HepG2 (cell line): Measurements from ENCODE around the gene DAB1. TPM values are rescaled to one million over a fixed set of nuclear protein-coding genes. Genes with fewer than 3 reads are reported as not detected.

Experiments
- ADNP ChIP-seq: sonication (generic); formaldehyde crosslinking; IDR thresholded peaks from 2 replicates; pipeline ENCODE4 v1.4.0; 2020; ENCODE audit warnings: missing genetic modification reagents
- BRF2 ChIP-seq: sonication (generic); formaldehyde crosslinking; IDR thresholded peaks from 2 replicates; pipeline ENCODE4 v1.8.1; 2022; ENCODE audit warnings: mild to moderate bottlenecking, missing genetic modification reagents
- CTCF ChIP-seq: sonication (generic); formaldehyde crosslinking; IDR thresholded peaks from 2 replicates; pipeline ENCODE4 v1.5.0; 2020; ENCODE audit warnings: mild to moderate bottlenecking, missing genetic modification reagents, moderate library complexity
- FOXJ3 ChIP-seq: sonication (generic); formaldehyde crosslinking; IDR thresholded peaks from 2 replicates; pipeline ENCODE4 v1.4.0; 2020; ENCODE audit warnings: missing genetic modification reagents, mild to moderate bottlenecking, borderline replicate concordance
- MLLT10 ChIP-seq: sonication (generic); formaldehyde crosslinking; IDR thresholded peaks from 2 replicates; pipeline ENCODE4 v1.4.0; 2020; ENCODE audit warnings: missing genetic modification reagents
- NCOR1 ChIP-seq: fragments of 200-600 bp; sonication (generic); IDR thresholded peaks from 2 replicates; pipeline ENCODE4 v1.7.0; 2017; ENCODE audit warnings: antibody characterized with exemption, low read length, borderline replicate concordance
- POLR2A ChIP-seq, 2 experiments: IDR thresholded peaks; 2 replicates each; pipeline ENCODE4 v1.6.1; 2011; ENCODE audit warnings: low read depth in 2 of 2, low read length in 2 of 2, mild to moderate bottlenecking in 1 of 2, moderate library complexity in 1 of 2; ENCODE audit not compliant: insufficient read depth in 1 of 2
- SMARCE1 ChIP-seq: fragments of 450-650 bp; IDR thresholded peaks from 2 replicates; pipeline ENCODE4 v1.6.1; 2017; ENCODE audit warnings: borderline replicate concordance
- TEAD2 ChIP-seq: sonication (generic); formaldehyde crosslinking; IDR thresholded peaks from 2 replicates; pipeline ENCODE4 v1.9.0; 2021; ENCODE audit warnings: missing genetic modification reagents
- ZBTB39 ChIP-seq: sonication (generic); formaldehyde crosslinking; IDR thresholded peaks from 2 replicates; pipeline ENCODE4 v1.5.0; 2020; ENCODE audit warnings: missing genetic modification reagents
- ZEB1 ChIP-seq: IDR thresholded peaks from 2 replicates; pipeline ENCODE4 v1.6.1; 2012; ENCODE audit warnings: mild to moderate bottlenecking, low read depth, inconsistent platforms; ENCODE audit not compliant: insufficient replicate concordance
- ZHX1 ChIP-seq: sonication (generic); formaldehyde crosslinking; IDR thresholded peaks from 2 replicates; pipeline ENCODE4 v1.8.1; 2022; ENCODE audit warnings: low read depth, mild to moderate bottlenecking, missing genetic modification reagents
- ZNF83 ChIP-seq: sonication (generic); formaldehyde crosslinking; IDR thresholded peaks from 2 replicates; pipeline ENCODE4 v1.4.0; 2020; ENCODE audit warnings: missing genetic modification reagents, mild to moderate bottlenecking, borderline replicate concordance
- ZSCAN22 ChIP-seq: sonication (generic); formaldehyde crosslinking; IDR thresholded peaks from 2 replicates; pipeline ENCODE4 v1.4.0; 2020; ENCODE audit warnings: mild to moderate bottlenecking, missing genetic modification reagents
- polyA plus RNA-seq, 8 experiments: library from polyadenylated mRNA; depleted of rRNA in 3 of 8; stranded (reverse) in 7 of 8; unstranded in 1 of 8; fragments of >200 nt; fragmentation: Illumina TruSeq in 4 of 8; extraction: Trizol in 4 of 8; gene quantifications; 2 replicates each; pipeline versions ENCODE4 v1.2.1 to v1.2.3, GENCODE V29; 2011 to 2016; ENCODE audit warnings: low read depth in 4 of 8, missing spikeins in 1 of 8, mixed read lengths in 1 of 8; ENCODE audit not compliant: insufficient read depth in 1 of 8
- total RNA-seq, 5 experiments: library from RNA; depleted of rRNA; stranded (reverse); fragments of >200 nt; fragmentation: Illumina TruSeq; extraction: Trizol; gene quantifications; 2 replicates each; pipeline ENCODE4 v1.2.3, GENCODE V29; 2016; ENCODE audit warnings: low read depth in 1 of 5
- TF ChIP-seq, protein P1 (sequence below): IDR thresholded peaks from 2 replicates; pipeline ENCODE4 v1.6.1; 2016; ENCODE audit warnings: missing compliant biosample characterization, missing genetic modification reagents, borderline replicate concordance
- TF ChIP-seq, protein P2 (sequence below): sonication (generic); formaldehyde crosslinking; conservative IDR thresholded peaks from 2 replicates; pipeline ENCODE4 v1.8.0; 2022; ENCODE audit warnings: missing genetic modification reagents

The DAB1 gene
- total and polyA plus RNA-seq, 2 of the 13 experiments (the other 11 are each of a cell fraction or from before 2014, with no cell fraction given): 0.04 to 0.13 TPM

DNA sequence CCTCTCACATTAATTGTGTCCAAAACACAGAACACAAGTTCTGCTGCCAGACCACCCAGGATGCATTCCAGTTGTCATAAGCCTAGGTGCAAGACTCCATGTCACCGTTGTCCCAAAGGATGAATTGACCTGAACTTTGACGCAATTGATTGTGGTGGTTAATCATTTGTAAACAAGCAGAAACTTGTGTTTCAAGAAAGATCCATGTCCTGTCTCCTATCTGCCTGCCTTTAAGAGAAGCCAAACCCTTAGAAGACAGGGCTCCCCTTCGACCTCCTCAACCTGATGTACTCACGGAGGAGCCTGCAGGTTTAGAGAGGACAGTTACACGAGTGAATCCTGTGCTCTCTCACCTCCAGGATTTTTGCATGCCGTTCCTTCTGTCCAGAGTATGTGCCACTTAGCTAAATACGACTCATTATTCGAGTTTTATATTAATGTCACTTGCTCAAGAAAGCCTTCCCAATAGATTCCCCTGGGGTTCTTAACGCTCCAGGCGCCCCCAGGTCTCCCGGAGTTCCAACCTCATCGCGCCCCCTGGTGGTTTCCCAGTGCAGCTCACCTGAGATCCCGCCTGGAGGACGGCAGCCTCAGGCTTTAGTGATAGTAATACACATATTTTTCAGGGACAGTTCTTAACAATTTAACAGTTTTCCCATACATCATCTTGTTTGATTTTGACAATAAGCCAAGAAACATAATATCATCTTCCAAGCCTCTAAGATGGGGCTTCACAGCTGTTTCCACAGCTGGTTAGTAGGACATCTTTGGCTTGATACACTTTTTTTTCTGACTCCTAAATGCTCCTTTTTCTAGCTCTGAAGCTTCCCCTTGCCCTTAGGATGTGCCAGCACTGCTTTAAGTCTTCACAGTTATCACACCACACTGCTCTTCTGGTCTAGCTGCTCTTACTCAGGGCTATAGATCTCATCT lies 455.7 kb downstream of the DAB1 start (continued):
- TF ChIP-seq ZHX1 (peak; percentile 61; the same call in 1 of the 2 replicates), ZNF83 (CRISPR knock-in tag) (no peak), ZSCAN22 (CRISPR knock-in tag) (no peak), SMARCE1 (no peak), BRF2 (CRISPR knock-in tag) (no peak), ZEB1 (no peak), POLR2A (IDR thresholded peaks at IDR 0.05; ENCODE audit: insufficient read depth in 1 of 2, low read depth in 2 of 2, low read length in 2 of 2) (no peak), ZBTB39 (no peak), NCOR1 (peak; percentile 60; the same call in 1 of the 2 replicates), ADNP (no peak), MLLT10 (CRISPR knock-in tag) (no peak), TEAD2 (CRISPR knock-in tag) (no peak), CTCF (CRISPR knock-in tag) (peak; percentile 81), FOXJ3 (CRISPR knock-in tag) (no peak)
- TF ChIP-seq, protein P1, sequence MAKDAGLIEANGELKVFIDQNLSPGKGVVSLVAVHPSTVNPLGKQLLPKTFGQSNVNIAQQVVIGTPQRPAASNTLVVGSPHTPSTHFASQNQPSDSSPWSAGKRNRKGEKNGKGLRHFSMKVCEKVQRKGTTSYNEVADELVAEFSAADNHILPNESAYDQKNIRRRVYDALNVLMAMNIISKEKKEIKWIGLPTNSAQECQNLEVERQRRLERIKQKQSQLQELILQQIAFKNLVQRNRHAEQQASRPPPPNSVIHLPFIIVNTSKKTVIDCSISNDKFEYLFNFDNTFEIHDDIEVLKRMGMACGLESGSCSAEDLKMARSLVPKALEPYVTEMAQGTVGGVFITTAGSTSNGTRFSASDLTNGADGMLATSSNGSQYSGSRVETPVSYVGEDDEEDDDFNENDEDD (CRISPR knock-in tag): no peak
- TF ChIP-seq, protein P2, sequence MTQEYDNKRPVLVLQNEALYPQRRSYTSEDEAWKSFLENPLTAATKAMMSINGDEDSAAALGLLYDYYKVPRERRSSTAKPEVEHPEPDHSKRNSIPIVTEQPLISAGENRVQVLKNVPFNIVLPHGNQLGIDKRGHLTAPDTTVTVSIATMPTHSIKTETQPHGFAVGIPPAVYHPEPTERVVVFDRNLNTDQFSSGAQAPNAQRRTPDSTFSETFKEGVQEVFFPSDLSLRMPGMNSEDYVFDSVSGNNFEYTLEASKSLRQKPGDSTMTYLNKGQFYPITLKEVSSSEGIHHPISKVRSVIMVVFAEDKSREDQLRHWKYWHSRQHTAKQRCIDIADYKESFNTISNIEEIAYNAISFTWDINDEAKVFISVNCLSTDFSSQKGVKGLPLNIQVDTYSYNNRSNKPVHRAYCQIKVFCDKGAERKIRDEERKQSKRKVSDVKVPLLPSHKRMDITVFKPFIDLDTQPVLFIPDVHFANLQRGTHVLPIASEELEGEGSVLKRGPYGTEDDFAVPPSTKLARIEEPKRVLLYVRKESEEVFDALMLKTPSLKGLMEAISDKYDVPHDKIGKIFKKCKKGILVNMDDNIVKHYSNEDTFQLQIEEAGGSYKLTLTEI (CRISPR knock-in tag): no peak
